GM23338 (cell line): Measurements from ENCODE around the gene RHOG. TPM values are rescaled to one million over a fixed set of nuclear protein-coding genes. Genes with fewer than 3 reads are reported as not detected.

Source experiments
- ATAC-seq: fragments of 200-7000 bp; cut with Tn5 transposase; 3 replicates; pipeline ENCODE4 v1.9.1; 2020
- DNase-seq: peaks from one replicate; pipeline ENCODE4 v3.0.0-alpha.2; 2015; ENCODE audit warnings: low spot score
- H2AFZ ChIP-seq: fragments of 200-600 bp; sonication (generic); 2 replicates; pipeline ENCODE4 v1.8.0; 2016; ENCODE audit warnings: antibody characterized with exemption, mild to moderate bottlenecking, moderate library complexity
- H3F3A ChIP-seq: fragments of 200-600 bp; sonication (generic); replicated peaks from 2 replicates; pipeline ENCODE4 v1.8.0; 2017; ENCODE audit warnings: antibody characterized with exemption, mixed run types, low read depth
- H3K27ac ChIP-seq: fragments of 200-600 bp; sonication (generic); 2 replicates; pipeline ENCODE4 v1.6.1; 2016; ENCODE audit warnings: low read depth
- H3K27me3 ChIP-seq: fragments of 200-600 bp; sonication (generic); 2 replicates; pipeline ENCODE4 v1.8.0; 2016; ENCODE audit warnings: mild to moderate bottlenecking, mixed run types, moderate library complexity; ENCODE audit not compliant: insufficient read depth
- H3K36me3 ChIP-seq: fragments of 200-600 bp; sonication (generic); 2 replicates; pipeline ENCODE4 v1.8.0; 2016; ENCODE audit warnings: mild to moderate bottlenecking; ENCODE audit not compliant: insufficient read depth
- H3K4me1 ChIP-seq: fragments of 200-600 bp; sonication (generic); 2 replicates; pipeline ENCODE4 v1.8.0; 2016; ENCODE audit warnings: mild to moderate bottlenecking, moderate library complexity; ENCODE audit not compliant: insufficient read depth
- H3K4me2 ChIP-seq: fragments of 200-600 bp; sonication (generic); 2 replicates; pipeline ENCODE4 v1.7.1; 2017; ENCODE audit warnings: mixed run types
- H3K4me3 ChIP-seq: fragments of 200-600 bp; sonication (generic); 2 replicates; pipeline ENCODE4 v1.6.1; 2016; ENCODE audit warnings: mixed run types
- H3K79me2 ChIP-seq: fragments of 200-600 bp; sonication (generic); replicated peaks from 2 replicates; pipeline ENCODE4 v1.8.0; 2017; ENCODE audit warnings: mild to moderate bottlenecking; ENCODE audit not compliant: insufficient read depth
- H3K9me2 ChIP-seq: fragments of 200-600 bp; sonication (generic); 2 replicates; pipeline ENCODE4 v1.8.0; 2017; ENCODE audit not compliant: insufficient read depth
- H4K20me1 ChIP-seq: fragments of 200-600 bp; sonication (generic); replicated peaks from 2 replicates; pipeline ENCODE4 v1.8.0; 2017; ENCODE audit warnings: mild to moderate bottlenecking; ENCODE audit not compliant: insufficient read depth
- H3K27ac Mint-ChIP-seq: 2 replicates; pipeline ENCODE4 v1.8.0; 2020; ENCODE audit warnings: inconsistent platforms, mild to moderate bottlenecking, moderate library complexity, mixed read lengths
- H3K27me3 Mint-ChIP-seq: 3 replicates; pipeline ENCODE4 v1.8.0; 2022; ENCODE audit warnings: low read depth, mild to moderate bottlenecking, moderate library complexity, mixed read lengths, inconsistent platforms; ENCODE audit not compliant: insufficient read depth, poor library complexity
- H3K36me3 Mint-ChIP-seq: 3 replicates; pipeline ENCODE4 v1.8.0; 2021; ENCODE audit warnings: low read depth, mild to moderate bottlenecking, inconsistent platforms, moderate library complexity, mixed read lengths
- H3K4me1 Mint-ChIP-seq: 3 replicates; pipeline ENCODE4 v1.8.0; 2020; ENCODE audit warnings: mild to moderate bottlenecking, inconsistent platforms, mixed read lengths
- H3K4me3 Mint-ChIP-seq: 3 replicates; pipeline ENCODE4 v1.8.0; 2021; ENCODE audit warnings: moderate library complexity, mild to moderate bottlenecking, inconsistent platforms, mixed read lengths
- H3K9me3 Mint-ChIP-seq: 3 replicates; pipeline ENCODE4 v1.8.0; 2020; ENCODE audit warnings: moderate library complexity, mild to moderate bottlenecking, inconsistent platforms, mixed read lengths
- CREB1 ChIP-seq: fragments of 250-450 bp; sonication (Bioruptor Pico); IDR thresholded peaks from 2 replicates; pipeline ENCODE4 v1.5.0; 2020; ENCODE audit warnings: low read depth, mild to moderate bottlenecking, moderate library complexity
- CTCF ChIP-seq, 2 experiments: fragments of 200-600 bp in 1 of 2; sonication (generic) in 1 of 2; conservative IDR thresholded peaks; 2 replicates each; pipeline versions ENCODE4 v1.5.1 to v1.6.1; 2016 to 2017; ENCODE audit warnings: antibody characterized with exemption in 2 of 2, low read depth in 2 of 2, mild to moderate bottlenecking in 2 of 2, moderate library complexity in 1 of 2
- ETS1 ChIP-seq: IDR thresholded peaks from 2 replicates; pipeline ENCODE4 v1.6.1; 2016; ENCODE audit warnings: antibody characterized with exemption
- EZH2 ChIP-seq: fragments of 200-600 bp; sonication (generic); IDR thresholded peaks from one replicate; pipeline ENCODE4 v1.8.0; 2017; ENCODE audit warnings: antibody characterized with exemption, mild to moderate bottlenecking, low read depth; ENCODE audit not compliant: unreplicated experiment
- EZH2phosphoT487 ChIP-seq: fragments of 200-600 bp; sonication (generic); IDR thresholded peaks from one replicate; pipeline ENCODE4 v1.8.1; 2018; ENCODE audit warnings: antibody characterized with exemption; ENCODE audit not compliant: unreplicated experiment
- JUNB ChIP-seq: IDR thresholded peaks from one replicate; pipeline ENCODE4 v1.6.1; 2016; ENCODE audit warnings: antibody characterized with exemption; ENCODE audit not compliant: unreplicated experiment
- NANOG ChIP-seq: IDR thresholded peaks from 2 replicates; pipeline ENCODE4 v1.6.1; 2016; ENCODE audit warnings: antibody characterized with exemption, borderline replicate concordance
- POLR2AphosphoS5 ChIP-seq: IDR thresholded peaks from 2 replicates; pipeline ENCODE4 v1.6.1; 2016; ENCODE audit warnings: antibody characterized with exemption, low read depth
- REST ChIP-seq: IDR thresholded peaks from one replicate; pipeline ENCODE4 v1.6.1; 2018; ENCODE audit warnings: antibody characterized with exemption; ENCODE audit not compliant: unreplicated experiment
- STAT1 ChIP-seq: IDR thresholded peaks from one replicate; pipeline ENCODE4 v1.6.1; 2016; ENCODE audit warnings: antibody characterized with exemption; ENCODE audit not compliant: unreplicated experiment
- ZNF114 ChIP-seq: fragments of 250-450 bp; sonication (Bioruptor Pico); IDR thresholded peaks from 2 replicates; pipeline ENCODE4 v1.5.0; 2020; ENCODE audit warnings: mild to moderate bottlenecking, moderate library complexity
- ZNF331 ChIP-seq: fragments of 250-450 bp; sonication (Bioruptor Pico); IDR thresholded peaks from 2 replicates; pipeline ENCODE4 v1.5.0; 2020; ENCODE audit warnings: low read depth, mild to moderate bottlenecking, moderate library complexity
- ZNF462 ChIP-seq: fragments of 250-450 bp; sonication (Bioruptor Pico); IDR thresholded peaks from 2 replicates; pipeline ENCODE4 v1.5.0; 2020; ENCODE audit warnings: mild to moderate bottlenecking, moderate library complexity
- polyA plus RNA-seq: library from polyadenylated mRNA; unstranded; fragments of >200 nt; fragmentation: Nextera tagmentation; extraction: Ambion mirVana; gene quantifications from 2 replicates; pipeline ENCODE4 v1.2.1, GENCODE V29; 2016
- total RNA-seq: library from RNA; depleted of rRNA; stranded (reverse); fragments of >200 nt; shearing (Covaris generic); gene quantifications from 2 replicates; pipeline ENCODE4 v1.2.3, GENCODE V29; 2014

RHOG gene
- total and polyA plus RNA-seq, 2 experiments from 2014 or later = 26.3 to 38.6 TPM

- Histone ChIP-seq H4K20me1 (peaks cover 37% of the 10 kb centered on the region), H3K27ac (no peak overlapping the region), H3K36me3 (peaks cover 46% of the 10 kb centered on the region; the same call in 1 of the 2 replicates), H3K79me2 (peaks cover 74% of the 10 kb centered on the region), H3K27me3 (no peaks in the 10 kb centered on the region), H2AFZ (no peak overlapping the region), H3F3A (peaks cover 3% of the 10 kb centered on the region; the same call in 1 of the 2 replicates), H3K4me1 (no peaks in the 10 kb centered on the region; the same call in 1 of the 2 replicates), H3K4me2 (no peak overlapping the region), H3K9me2 (no peaks in the 10 kb centered on the region), H3K4me3 (no peak overlapping the region)
- H3K4me3 Mint-ChIP-seq = no peak overlapping the region
- ATAC-seq (no peak), DNase-seq (no peak)
- no peaks in the 10 kb centered on the region for H3K9me3 Mint-ChIP-seq
- peaks cover 4% of the 10 kb centered on the region for H3K27me3 Mint-ChIP-seq
- H3K27ac Mint-ChIP-seq = no peak overlapping the region
- peaks cover 7% of the 10 kb centered on the region; the same call in 2 of the 3 replicates for H3K4me1 Mint-ChIP-seq
- TF ChIP-seq ZNF331 (CRISPR knock-in tag) (no peak), ETS1 (no peak), CTCF (conservative IDR thresholded peaks at IDR 0.05; ENCODE audit: low read depth in 2 of 2) (no peak), REST (no peak), ZNF114 (no peak), NANOG (no peak), EZH2 (no peak), CREB1 (no peak), JUNB (no peak), EZH2phosphoT487 (no peak), STAT1 (no peak), ZNF462 (no peak), POLR2AphosphoS5 (no peak)
- H3K36me3 Mint-ChIP-seq = peaks cover 50% of the 10 kb centered on the region
These were observed 59.3 kb downstream of the RHOG start for GRCh38 chr11:3781423-3781822.
